ENCODE results near the gene SYCP2L.

Gene SYCP2L

DNA sequence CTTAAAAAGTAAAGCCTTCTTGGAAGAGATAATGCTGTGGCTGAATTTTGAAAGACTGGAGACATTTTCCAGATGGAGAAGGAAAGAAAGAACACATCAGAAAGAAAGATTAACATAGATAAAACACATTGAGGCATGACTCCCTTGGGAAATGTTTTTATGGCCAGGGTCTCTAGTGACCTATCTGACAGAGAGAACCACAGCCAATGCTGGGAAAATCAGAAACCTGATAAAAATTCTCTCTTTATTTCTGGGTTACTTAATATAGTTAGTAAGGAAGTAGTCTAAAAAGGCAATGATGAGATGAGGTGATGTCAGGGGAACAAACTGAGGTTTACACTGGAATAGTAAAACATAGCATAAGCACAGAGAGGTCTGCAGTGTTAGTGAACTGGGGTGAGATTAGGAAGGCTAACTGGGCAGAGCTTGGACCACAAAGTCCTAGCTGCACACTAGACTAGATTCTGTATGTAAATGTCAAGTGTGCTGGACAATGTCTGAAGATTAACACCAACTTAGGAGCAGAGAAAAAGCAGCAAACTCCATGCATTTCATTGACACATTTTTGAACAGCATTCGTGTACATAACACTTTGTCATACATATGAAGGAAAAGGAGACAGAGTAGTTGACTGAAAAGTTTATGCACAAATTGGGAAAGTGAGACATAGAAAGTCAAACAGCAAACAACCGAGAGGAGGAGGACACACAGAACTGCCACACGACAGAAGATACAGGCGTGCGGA is 126.3 kb downstream of the SYCP2L start:
- Histone ChIP-seq H3K4me1 (ENCODE audit: control insufficient read depth, insufficient read depth, low read length) (no peaks in the 10 kb centered on the region), H3K9ac (ENCODE audit: low read depth, low read length) (no peak overlapping the region), H3K9me3 (ENCODE audit: control insufficient read depth, insufficient read depth, low read length) (no peaks in the 10 kb centered on the region), H3K27me3 (ENCODE audit: control insufficient read depth, insufficient read depth, low read length) (no peaks in the 10 kb centered on the region), H3K36me3 (ENCODE audit: control insufficient read depth, insufficient read depth, low read length) (no peaks in the 10 kb centered on the region), H3K4me3 (ENCODE audit: low read depth, low read length) (no peak overlapping the region)

DNA sequence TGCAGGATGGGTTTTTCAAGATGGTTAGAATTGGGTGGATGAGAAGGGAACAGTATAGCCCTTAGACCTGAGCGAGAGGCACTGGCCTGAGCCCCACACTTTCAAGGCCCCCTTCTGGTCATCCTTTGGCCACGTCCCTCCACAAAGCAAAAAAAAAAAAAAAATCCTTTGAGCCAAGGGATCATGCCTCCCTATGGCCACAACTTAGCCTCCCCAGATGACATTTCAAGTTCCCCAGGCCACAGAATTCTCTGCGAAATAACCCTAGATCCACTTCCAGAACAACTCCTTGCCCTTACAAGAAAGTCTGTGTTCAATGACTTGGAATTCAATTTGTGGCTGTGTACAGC is 126.8 kb downstream of the SYCP2L start:
- H3K9me3 ChIP-seq (ENCODE audit: control insufficient read depth, insufficient read depth, low read length): no peaks in the 10 kb centered on the region
- H3K36me3 ChIP-seq (ENCODE audit: control insufficient read depth, insufficient read depth, low read length): no peaks in the 10 kb centered on the region
- H3K4me1 ChIP-seq (ENCODE audit: control insufficient read depth, insufficient read depth, low read length): no peaks in the 10 kb centered on the region
- no peak overlapping the region for H3K9ac ChIP-seq (ENCODE audit: low read depth, low read length)
- no peaks in the 10 kb centered on the region for H3K27me3 ChIP-seq (ENCODE audit: control insufficient read depth, insufficient read depth, low read length)
- no peak overlapping the region for H3K4me3 ChIP-seq (ENCODE audit: low read depth, low read length)

DNA sequence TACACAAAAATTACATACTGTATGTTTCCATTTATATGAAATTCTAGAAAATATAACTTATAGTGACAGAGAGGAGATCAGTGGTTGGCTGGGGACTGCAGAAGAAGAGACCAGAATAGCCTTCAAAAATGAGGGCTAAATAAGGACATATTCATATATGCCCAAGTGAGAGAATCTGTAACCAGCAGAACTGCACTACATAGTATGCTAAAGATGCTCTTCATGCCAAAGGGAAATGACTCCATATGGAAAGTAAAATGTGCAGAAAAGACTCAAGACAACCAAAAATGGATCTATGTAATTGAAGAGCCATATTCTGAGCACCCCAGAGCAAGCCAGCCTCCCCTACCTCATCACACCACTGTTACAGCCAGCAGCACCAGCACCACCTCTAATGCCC is 128.2 kb downstream of the SYCP2L start:
- Histone ChIP-seq H3K27me3 (ENCODE audit: control insufficient read depth, insufficient read depth, low read length) (no peaks in the 10 kb centered on the region), H3K9ac (ENCODE audit: low read depth, low read length) (no peak overlapping the region), H3K36me3 (ENCODE audit: control insufficient read depth, insufficient read depth, low read length) (no peaks in the 10 kb centered on the region), H3K9me3 (ENCODE audit: control insufficient read depth, insufficient read depth, low read length) (no peaks in the 10 kb centered on the region), H3K4me1 (ENCODE audit: control insufficient read depth, insufficient read depth, low read length) (no peaks in the 10 kb centered on the region), H3K4me3 (ENCODE audit: low read depth, low read length) (no peak overlapping the region)

GRCh38 chr6:11016452-11016851 is 129.6 kb downstream of the SYCP2L start:
- Histone ChIP-seq H3K27me3 (ENCODE audit: control insufficient read depth, insufficient read depth, low read length) (no peaks in the 10 kb centered on the region), H3K36me3 (ENCODE audit: control insufficient read depth, insufficient read depth, low read length) (no peaks in the 10 kb centered on the region), H3K4me1 (ENCODE audit: control insufficient read depth, insufficient read depth, low read length) (no peaks in the 10 kb centered on the region), H3K9ac (ENCODE audit: low read depth, low read length) (no peak overlapping the region), H3K9me3 (ENCODE audit: control insufficient read depth, insufficient read depth, low read length) (no peaks in the 10 kb centered on the region), H3K4me3 (ENCODE audit: low read depth, low read length) (no peak overlapping the region)

GRCh38 chr6:11017090-11017489 is 130.2 kb downstream of the SYCP2L start:
- Histone ChIP-seq H3K9me3 (ENCODE audit: control insufficient read depth, insufficient read depth, low read length) (no peaks in the 10 kb centered on the region), H3K27me3 (ENCODE audit: control insufficient read depth, insufficient read depth, low read length) (no peaks in the 10 kb centered on the region), H3K36me3 (ENCODE audit: control insufficient read depth, insufficient read depth, low read length) (no peaks in the 10 kb centered on the region), H3K4me3 (ENCODE audit: low read depth, low read length) (no peak overlapping the region), H3K4me1 (ENCODE audit: control insufficient read depth, insufficient read depth, low read length) (no peaks in the 10 kb centered on the region), H3K9ac (ENCODE audit: low read depth, low read length) (no peak overlapping the region)

DNA sequence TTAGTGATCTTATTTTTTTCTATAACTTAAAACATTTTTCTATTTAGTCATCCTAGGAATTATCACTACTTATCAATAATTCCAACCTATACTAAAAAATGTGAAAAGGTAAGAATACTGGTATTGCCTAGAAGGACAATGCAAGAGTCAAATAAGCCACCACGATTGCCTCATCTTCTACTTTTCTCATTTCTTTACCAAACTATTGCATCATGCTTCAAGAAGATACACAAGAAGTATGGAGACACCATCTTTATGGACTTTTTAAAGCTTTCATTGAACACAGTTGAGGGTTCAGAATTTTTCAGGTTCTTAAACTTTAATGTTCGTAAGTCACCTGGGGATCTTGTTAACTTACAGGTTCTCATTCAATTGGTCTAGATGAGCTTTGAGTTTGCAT is 131.4 kb downstream of the SYCP2L start:
- no peaks in the 10 kb centered on the region for H3K4me1 ChIP-seq (ENCODE audit: control insufficient read depth, insufficient read depth, low read length)

GRCh38 chr6:11021003-11021402 is 134.2 kb downstream of the SYCP2L start:
- no peak overlapping the region for H3K4me3 ChIP-seq (ENCODE audit: low read depth, low read length)
- H3K36me3 ChIP-seq (ENCODE audit: control insufficient read depth, insufficient read depth, low read length): no peaks in the 10 kb centered on the region
- no peak overlapping the region for H3K9ac ChIP-seq (ENCODE audit: low read depth, low read length)
- H3K4me1 ChIP-seq (ENCODE audit: control insufficient read depth, insufficient read depth, low read length): peaks cover 6% of the 10 kb centered on the region
- no peaks in the 10 kb centered on the region for H3K27me3 ChIP-seq (ENCODE audit: control insufficient read depth, insufficient read depth, low read length)
- H3K9me3 ChIP-seq (ENCODE audit: control insufficient read depth, insufficient read depth, low read length): no peaks in the 10 kb centered on the region

More for the DNA sequence above, 131.4 kb downstream of the SYCP2L start:
- no peaks in the 10 kb centered on the region for H3K27me3 ChIP-seq (ENCODE audit: control insufficient read depth, insufficient read depth, low read length)
- H3K4me3 ChIP-seq (ENCODE audit: low read depth, low read length): no peak overlapping the region
- H3K9ac ChIP-seq (ENCODE audit: low read depth, low read length): no peak overlapping the region
- no peaks in the 10 kb centered on the region for H3K36me3 ChIP-seq (ENCODE audit: control insufficient read depth, insufficient read depth, low read length)
- no peaks in the 10 kb centered on the region for H3K9me3 ChIP-seq (ENCODE audit: control insufficient read depth, insufficient read depth, low read length)

DNA sequence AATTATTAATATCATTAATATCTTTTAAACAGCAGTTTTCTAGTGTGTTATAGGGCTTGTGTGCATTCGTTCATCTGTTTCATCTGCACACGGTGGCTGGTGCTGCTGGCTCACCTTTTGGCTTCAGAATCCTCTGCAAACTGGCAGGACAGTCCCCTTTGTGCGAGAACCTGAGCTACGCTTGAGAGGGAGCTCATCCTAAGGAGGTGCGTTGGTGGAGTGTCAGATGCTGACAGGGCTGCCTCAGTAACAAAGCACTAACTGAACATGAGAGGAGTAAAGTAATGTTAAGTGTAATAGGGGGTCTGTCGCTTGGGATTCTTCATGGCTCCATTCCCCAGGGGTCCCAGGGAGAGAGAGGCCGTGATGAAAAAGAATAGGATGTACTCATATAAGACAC is 134.9 kb downstream of the SYCP2L start:
- Histone ChIP-seq H3K4me3 (ENCODE audit: low read depth, low read length) (no peak overlapping the region), H3K9ac (ENCODE audit: low read depth, low read length) (no peak overlapping the region), H3K36me3 (ENCODE audit: control insufficient read depth, insufficient read depth, low read length) (no peaks in the 10 kb centered on the region), H3K27me3 (ENCODE audit: control insufficient read depth, insufficient read depth, low read length) (no peaks in the 10 kb centered on the region), H3K9me3 (ENCODE audit: control insufficient read depth, insufficient read depth, low read length) (no peaks in the 10 kb centered on the region), H3K4me1 (ENCODE audit: control insufficient read depth, insufficient read depth, low read length) (peaks cover 10% of the 10 kb centered on the region)

DNA sequence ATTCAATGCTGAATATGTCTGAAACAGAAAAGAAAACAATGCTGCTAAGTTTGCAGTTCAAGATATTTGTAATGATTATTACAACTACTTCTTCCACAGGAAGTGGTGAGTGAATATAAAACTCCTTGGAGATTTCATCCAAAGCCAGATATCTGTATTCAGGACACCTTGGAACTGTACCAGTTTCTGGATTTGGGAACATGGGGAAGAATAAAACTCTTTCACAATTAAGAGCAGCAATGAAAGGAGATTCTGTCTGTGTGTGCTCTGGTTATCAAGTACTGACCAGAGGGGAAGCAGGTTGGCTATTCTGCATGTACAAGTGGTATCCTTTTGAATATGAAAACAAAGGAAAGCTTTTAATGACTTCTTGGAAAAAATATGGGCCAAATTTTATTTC is 136.2 kb downstream of the SYCP2L start:
- no peaks in the 10 kb centered on the region for H3K9me3 ChIP-seq (ENCODE audit: control insufficient read depth, insufficient read depth, low read length)
- H3K4me1 ChIP-seq (ENCODE audit: control insufficient read depth, insufficient read depth, low read length): peaks cover 13% of the 10 kb centered on the region
- no peaks in the 10 kb centered on the region for H3K27me3 ChIP-seq (ENCODE audit: control insufficient read depth, insufficient read depth, low read length)
- H3K9ac ChIP-seq (ENCODE audit: low read depth, low read length): no peak overlapping the region
- H3K4me3 ChIP-seq (ENCODE audit: low read depth, low read length): no peak overlapping the region
- H3K36me3 ChIP-seq (ENCODE audit: control insufficient read depth, insufficient read depth, low read length): no peaks in the 10 kb centered on the region
